Epithelial cell of esophagus (primary cell): ENCODE data around the gene RPTOR.

ENCODE experiments used
- DNase-seq: peaks from one replicate; pipeline ENCODE4 v3.0.0; 2010; ENCODE audit warnings: low read depth
- H3K4me3 ChIP-seq: 2 replicates; pipeline ENCODE4 v1.5.1; 2011; ENCODE audit warnings: mild to moderate bottlenecking, low read length, control low read depth
- CTCF ChIP-seq: IDR thresholded peaks from 2 replicates; pipeline ENCODE4 v1.5.1; 2011; ENCODE audit warnings: low read depth, mild to moderate bottlenecking, low read length, control low read depth, inconsistent platforms; ENCODE audit not compliant: insufficient read depth; ENCODE audit errors: missing control alignments

The RPTOR gene

GRCh38 chr17:80924111-80924806, 379.6 kb downstream of the RPTOR start:
- TF ChIP-seq CTCF, result no peak
- H3K4me3 ChIP-seq, result no peak overlapping the region
- DNase-seq, result no peak

GRCh38 chr17:80924807-80925610, 380.4 kb downstream of the RPTOR start:
- no peak overlapping the region for H3K4me3 ChIP-seq
- TF ChIP-seq CTCF, result no peak
- no peak for DNase-seq

DNA sequence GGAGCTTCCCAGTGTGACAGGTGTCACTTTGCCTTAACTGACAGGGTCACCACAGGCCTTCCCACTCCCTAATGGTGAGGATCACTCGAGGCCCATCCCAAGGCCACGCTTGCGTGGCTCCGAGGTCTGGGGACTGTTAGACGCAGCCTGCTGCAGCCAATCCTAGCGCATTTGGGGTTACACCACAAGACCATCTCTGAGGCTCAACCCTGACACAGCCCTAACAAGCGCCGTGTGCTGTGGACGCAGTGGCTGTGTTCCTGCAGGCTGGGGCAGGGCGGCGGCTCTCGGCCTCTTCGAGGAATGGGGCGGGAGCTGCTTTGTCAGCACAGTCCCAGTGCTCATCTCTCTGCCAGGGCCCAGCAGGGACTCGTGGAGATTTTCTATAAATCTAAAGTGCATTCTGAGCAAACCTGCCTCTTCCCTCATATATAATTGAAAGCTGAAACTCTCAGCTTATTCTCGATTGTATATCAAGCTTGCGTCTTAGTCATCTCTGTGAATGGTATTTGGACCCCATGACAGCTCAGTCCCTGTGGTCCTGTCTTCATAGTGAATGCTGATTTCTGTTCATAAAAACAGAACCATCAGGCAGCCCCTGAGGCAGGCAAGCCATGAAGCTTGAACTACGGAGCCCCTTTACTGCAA, 381.2 kb downstream of the RPTOR start:
- no peak overlapping the region for H3K4me3 ChIP-seq
- no peak for TF ChIP-seq CTCF
- DNase-seq, result no peak

- H3K4me3 ChIP-seq, result no peak overlapping the region
- no peak for TF ChIP-seq CTCF
- DNase-seq, result no peak
Observed at GRCh38 chr17:80926591-80927250, 382.1 kb downstream of the RPTOR start.

DNA sequence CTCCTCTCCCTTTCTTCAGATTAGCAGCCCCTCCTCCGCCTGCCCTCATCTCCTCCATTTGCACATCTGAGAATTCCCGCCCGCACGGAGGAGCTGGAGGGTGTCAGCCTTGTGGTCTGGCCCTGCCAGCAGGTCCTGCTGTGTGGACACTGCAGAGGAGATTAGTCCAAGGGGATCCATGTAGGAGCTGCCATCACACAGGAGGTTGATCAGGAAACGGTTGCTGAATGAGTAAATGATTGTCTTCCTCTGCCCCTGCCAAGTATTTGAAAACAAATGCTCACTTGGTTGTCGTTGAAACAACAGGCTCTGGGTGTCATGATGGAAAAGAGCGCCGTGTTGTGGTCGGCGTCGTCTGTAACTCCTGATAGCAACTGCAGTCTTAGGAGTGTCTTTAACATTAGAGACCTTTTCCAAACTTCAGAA, 383.2 kb downstream of the RPTOR start:
- peak; percentile 11 for DNase-seq
- TF ChIP-seq CTCF, result peak; percentile 25

GRCh38 chr17:80929449-80929848, 384.8 kb downstream of the RPTOR start:
- no peak for DNase-seq
- no peak overlapping the region for H3K4me3 ChIP-seq
- no peak for TF ChIP-seq CTCF

More for the DNA sequence above, 383.2 kb downstream of the RPTOR start:
- no peak overlapping the region for H3K4me3 ChIP-seq
